HG02571 (cell line): ENCODE data around the gene NEDD4L.

Experiments
- ATAC-seq: cut with Tn5 transposase; IDR thresholded peaks from one replicate; pipeline ENCODE4 v1.9.1; 2021; ENCODE audit warnings: mild to moderate bottlenecking, moderate library complexity; ENCODE audit not compliant: unreplicated experiment

Gene NEDD4L

GRCh38 chr18:58088691-58089065 lies 44.7 kb downstream of the NEDD4L start:
- ATAC-seq, result no peak

GRCh38 chr18:58091099-58091611 lies 47.1 kb downstream of the NEDD4L start:
- peak; percentile 73 for ATAC-seq

GRCh38 chr18:58093311-58093803 lies 49.3 kb downstream of the NEDD4L start:
- ATAC-seq, result no peak

- no peak for ATAC-seq
Observed at GRCh38 chr18:58095222-58095621, 51.2 kb downstream of the NEDD4L start.

- ATAC-seq, result no peak
Observed at GRCh38 chr18:58095655-58096054, 51.6 kb downstream of the NEDD4L start.

GRCh38 chr18:58096658-58097057 lies 52.6 kb downstream of the NEDD4L start:
- no peak for ATAC-seq

- ATAC-seq, result no peak
Observed at GRCh38 chr18:58097121-58097906, 53.3 kb downstream of the NEDD4L start.

- ATAC-seq, result no peak
Observed at GRCh38 chr18:58097907-58098166, 53.8 kb downstream of the NEDD4L start.

- ATAC-seq, result no peak
Observed at GRCh38 chr18:58098706-58099105, 54.7 kb downstream of the NEDD4L start.

- ATAC-seq, result no peak
Observed at GRCh38 chr18:58100154-58100553, 56.1 kb downstream of the NEDD4L start.

- peak; percentile 60 for ATAC-seq
Observed at GRCh38 chr18:58101291-58101794, 57.3 kb downstream of the NEDD4L start.

- no peak for ATAC-seq
Observed at GRCh38 chr18:58102018-58102417, 58.0 kb downstream of the NEDD4L start.

- no peak for ATAC-seq
Observed at GRCh38 chr18:58102875-58103274, 58.8 kb downstream of the NEDD4L start.

- ATAC-seq, result no peak
Observed at GRCh38 chr18:58103339-58103985, 59.4 kb downstream of the NEDD4L start.

- no peak for ATAC-seq
Observed at GRCh38 chr18:58104096-58104495, 60.1 kb downstream of the NEDD4L start.

- no peak for ATAC-seq
Observed at GRCh38 chr18:58105206-58105887, 61.3 kb downstream of the NEDD4L start.

- no peak for ATAC-seq
Observed at GRCh38 chr18:58105888-58106260, 61.8 kb downstream of the NEDD4L start.

GRCh38 chr18:58106289-58107070 lies 62.5 kb downstream of the NEDD4L start:
- ATAC-seq, result no peak

- no peak for ATAC-seq
Observed at GRCh38 chr18:58109256-58109655, 65.2 kb downstream of the NEDD4L start.

GRCh38 chr18:58110398-58110797 lies 66.4 kb downstream of the NEDD4L start:
- ATAC-seq, result no peak

GRCh38 chr18:58112174-58112573 lies 68.1 kb downstream of the NEDD4L start:
- ATAC-seq, result no peak
